Measurements from ENCODE around the gene GPBP1L1. TPM values are rescaled to one million over a fixed set of nuclear protein-coding genes. Genes with fewer than 3 reads are reported as not detected.

The GPBP1L1 gene
- total and polyA plus RNA-seq, 9 of the 15 experiments (the other 6 are each of a cell fraction or from before 2014, with no cell fraction given): 86.0 to 216 (median 138) TPM

DNA sequence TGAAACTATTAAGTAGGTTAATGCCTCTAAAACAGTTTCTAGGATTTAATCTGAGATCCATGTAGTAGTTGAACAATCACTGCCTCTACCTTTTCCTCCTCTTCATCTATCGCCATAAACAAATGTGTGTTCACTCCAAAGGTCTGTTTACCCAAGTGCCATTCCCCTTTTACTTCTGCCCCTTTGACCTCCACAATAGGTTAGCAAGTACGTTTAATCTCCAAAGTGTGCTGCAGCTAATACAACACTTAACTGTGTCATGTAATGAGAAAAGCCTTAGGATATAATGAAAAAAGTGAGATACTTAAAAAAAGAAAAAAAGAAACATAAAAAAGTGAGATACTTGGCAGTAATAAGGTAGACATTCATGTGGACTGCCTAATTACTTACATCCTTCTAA, 28.2 kb downstream of the GPBP1L1 start (continued):
- TF ChIP-seq, protein P1, sequence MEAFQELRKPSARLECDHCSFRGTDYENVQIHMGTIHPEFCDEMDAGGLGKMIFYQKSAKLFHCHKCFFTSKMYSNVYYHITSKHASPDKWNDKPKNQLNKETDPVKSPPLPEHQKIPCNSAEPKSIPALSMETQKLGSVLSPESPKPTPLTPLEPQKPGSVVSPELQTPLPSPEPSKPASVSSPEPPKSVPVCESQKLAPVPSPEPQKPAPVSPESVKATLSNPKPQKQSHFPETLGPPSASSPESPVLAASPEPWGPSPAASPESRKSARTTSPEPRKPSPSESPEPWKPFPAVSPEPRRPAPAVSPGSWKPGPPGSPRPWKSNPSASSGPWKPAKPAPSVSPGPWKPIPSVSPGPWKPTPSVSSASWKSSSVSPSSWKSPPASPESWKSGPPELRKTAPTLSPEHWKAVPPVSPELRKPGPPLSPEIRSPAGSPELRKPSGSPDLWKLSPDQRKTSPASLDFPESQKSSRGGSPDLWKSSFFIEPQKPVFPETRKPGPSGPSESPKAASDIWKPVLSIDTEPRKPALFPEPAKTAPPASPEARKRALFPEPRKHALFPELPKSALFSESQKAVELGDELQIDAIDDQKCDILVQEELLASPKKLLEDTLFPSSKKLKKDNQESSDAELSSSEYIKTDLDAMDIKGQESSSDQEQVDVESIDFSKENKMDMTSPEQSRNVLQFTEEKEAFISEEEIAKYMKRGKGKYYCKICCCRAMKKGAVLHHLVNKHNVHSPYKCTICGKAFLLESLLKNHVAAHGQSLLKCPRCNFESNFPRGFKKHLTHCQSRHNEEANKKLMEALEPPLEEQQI (IDR thresholded peaks at IDR 0.05): no peak
- TF ChIP-seq SMAD2 (IDR thresholded peaks at IDR 0.05; ENCODE audit: low read depth, low read length): no peak
- no peak for TF ChIP-seq XRCC5 (IDR thresholded peaks at IDR 0.05; ENCODE audit: low read depth, low read length)

DNA sequence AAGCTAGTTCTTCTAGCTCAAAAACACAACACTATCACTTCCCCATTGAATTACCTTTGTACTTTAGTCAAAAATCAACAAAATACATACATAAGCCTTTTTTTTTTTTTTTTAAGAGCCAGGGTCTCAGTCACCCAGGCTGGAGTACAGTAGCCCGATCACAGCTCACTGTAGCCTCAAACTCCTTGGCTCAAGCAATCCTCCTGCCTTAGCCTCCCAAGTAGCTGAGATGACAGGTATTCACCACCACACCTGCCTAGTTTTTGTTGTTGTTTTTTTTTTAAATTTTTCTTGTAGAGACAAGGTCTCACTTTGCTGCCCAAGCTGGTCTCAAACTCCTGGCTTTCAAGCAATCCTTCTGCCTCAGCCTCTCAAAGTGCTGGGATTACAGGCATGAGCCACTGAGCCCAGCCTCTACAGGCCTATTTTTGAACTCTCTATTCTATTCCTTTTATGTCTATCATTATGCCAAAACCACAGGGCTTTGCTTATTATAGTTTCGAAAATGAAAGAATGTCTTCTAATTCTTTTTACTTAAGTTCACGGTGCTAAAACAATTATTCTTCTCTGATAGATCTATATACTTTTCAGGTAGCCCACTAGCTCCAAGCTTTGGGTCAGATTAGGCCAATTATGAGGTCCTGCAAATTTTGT, 29.6 kb downstream of the GPBP1L1 start:
- no peak overlapping the region for H3K4me2 ChIP-seq (ENCODE audit: insufficient read depth, low read length)
- in situ Hi-C loops (cut with MboI): no loop called here
- H2AFZ ChIP-seq (ENCODE audit: low read depth, low read length): no peak overlapping the region
- FAIRE-seq: no peak
- H3K4me3 ChIP-seq: no peak overlapping the region
- H3K9me3 ChIP-seq (replicated peaks; ENCODE audit: control insufficient read depth, insufficient read depth, low read depth, low read length): no peaks in the 10 kb centered on the region
- H3K27ac ChIP-seq (ENCODE audit: extremely low read depth, low read depth, low read length): no peak overlapping the region
- ATAC-seq: no peak
- TF ChIP-seq ZNF232 (CRISPR knock-in tag; IDR thresholded peaks at IDR 0.05) (no peak), L3MBTL2 (IDR thresholded peaks at IDR 0.05) (no peak), ZNF174 (CRISPR knock-in tag; IDR thresholded peaks at IDR 0.05) (no peak), PCBP2 (IDR thresholded peaks at IDR 0.05; ENCODE audit: low read depth, low read length, poor library complexity, severe bottlenecking) (no peak), ZNF395 (CRISPR knock-in tag; IDR thresholded peaks at IDR 0.05) (no peak)
- H3K79me2 ChIP-seq (ENCODE audit: control insufficient read depth, insufficient read depth, low read length): peaks cover 24% of the 10 kb centered on the region
- WGBS (ENCODE audit: insufficient coverage, low coverage, missing lambda C conversion rate): 94% methylated on average over 3 of the region's 3 CpGs
- BruUV-seq (replicated peaks): no TSS peak
- H3K9me1 ChIP-seq (ENCODE audit: control insufficient read depth, insufficient read depth, low read length): no peaks in the 10 kb centered on the region
- peaks cover 99% of the 10 kb centered on the region for H3K36me3 ChIP-seq (ENCODE audit: control insufficient read depth, insufficient read depth, low read length)
- POLR2A ChIA-PET: interaction anchor here (0.6 to 5.2 kb wide), 5 partner anchors 11 to 220 kb away, joined by 3 to 35 read pairs (median 4); no protein-coding TSS in a partner anchor
- intact Hi-C loops (cut with micrococcal nuclease): no loop called here
- CTCF ChIA-PET (ENCODE audit: low intra/inter-chr PET ratio): no interaction called here
- H3K27me3 ChIP-seq (ENCODE audit: control insufficient read depth in 2 of 2, insufficient read depth in 2 of 2, low read length in 2 of 2): no peaks in the 10 kb centered on the region
- DNase-seq (ENCODE audit: extremely low read depth in 1 of 4, low spot score in 3 of 4): no peak
- H3K9ac ChIP-seq (ENCODE audit: insufficient read depth in 1 of 2, low read depth in 2 of 2, low read length in 2 of 2): no peak overlapping the region
- no peaks in the 10 kb centered on the region for H4K20me1 ChIP-seq (replicated peaks; ENCODE audit: control insufficient read depth, insufficient read depth, low read length)
- H3K4me1 ChIP-seq (replicated peaks in 1 of 2; ENCODE audit: control insufficient read depth in 2 of 2, insufficient read depth in 2 of 2, low read length in 2 of 2): no peaks in the 10 kb centered on the region

All from K562 (cell line).